Psoas muscle (tissue), 8 donors: ENCODE measurements around the gene PRMT7. TPM values are rescaled to one million over a fixed set of nuclear protein-coding genes. Genes with fewer than 3 reads are reported as not detected.

Source experiments
- ATAC-seq, 4 donors: fragments of 200-7000 bp; cut with Tn5 transposase; one replicate each; pipeline ENCODE4 v1.9.1; 2020; ENCODE audit warnings: moderate library complexity in 3 of 4, mild to moderate bottlenecking in 2 of 4
- DNase-seq, 2 donors: peaks; one replicate each; pipeline ENCODE4 v3.0.0-alpha.2; 2020
- H3K27ac ChIP-seq: fragments of 200-600 bp; one replicate; pipeline ENCODE4 v1.8.0; 2022
- H3K27me3 ChIP-seq, 3 donors: fragments of 200-600 bp in 1 of 3; one replicate each; pipeline versions ENCODE4 v1.6.1 to v1.8.0; 2013 to 2022; ENCODE audit warnings: low read length in 2 of 3, mild to moderate bottlenecking in 2 of 3, moderate library complexity in 1 of 3; ENCODE audit not compliant: insufficient read depth in 3 of 3
- H3K36me3 ChIP-seq, 2 donors: fragments of 200-600 bp in 1 of 2; one replicate each; pipeline versions ENCODE4 v1.6.1 to v1.8.0; 2013 to 2022; ENCODE audit warnings: low read depth in 1 of 2, mild to moderate bottlenecking in 1 of 2, moderate library complexity in 1 of 2; ENCODE audit not compliant: insufficient read depth in 1 of 2
- H3K4me1 ChIP-seq: fragments of 200-600 bp; one replicate; pipeline ENCODE4 v1.8.0; 2022
- H3K4me3 ChIP-seq: fragments of 200-600 bp; one replicate; pipeline ENCODE4 v1.8.0; 2022; ENCODE audit warnings: mild to moderate bottlenecking
- H3K9me3 ChIP-seq: fragments of 200-600 bp; one replicate; pipeline ENCODE4 v1.8.0; 2022
- CTCF ChIP-seq: fragments of 200-600 bp; IDR thresholded peaks from one replicate; pipeline ENCODE4 v1.8.0; 2022; ENCODE audit warnings: antibody characterized with exemption
- WGBS, 3 donors: extraction: QIAGEN DNeasy Blood & Tissue Kit; methylation state at CpG; one replicate each; pipeline versions ENCODE4 v1.1.6 to v1.1.7; 2013; 5-methylcytosine and 5-hydroxymethylcytosine counted together
- intact Hi-C, 2 donors: fragments of 100-400 bp; cut with DNase I; formaldehyde crosslinking; loops; one replicate each; pipeline versions ENCODE4 v1.11.0 to v1.14.2; 2022
- polyA plus RNA-seq, 3 donors: library from polyadenylated mRNA; stranded (reverse); fragments of 200-250 nt; gene quantifications; one replicate each; pipeline ENCODE4 v1.2.3, GENCODE V29; 2013
- total RNA-seq, 4 donors: library from RNA; stranded (reverse); fragmentation: NEBNext Ultra II Directional in 2 of 4; extraction: Animal tissue kit (Norgen Biotek cat#: 25700) in 2 of 4; gene quantifications; one replicate each; pipeline versions ENCODE4 v1.2.1 to v1.2.4, GENCODE V29; 2021 to 2023
- donor health status: healthy with polysubstance abuse.
- donor health status: DM: no; HTN: no; CAD: no; lungs with moderate emphysema.
- donor health status: Bipolar disorder and iron deficiency.
- donor health status: healthy.
- donor health status: DM: yes; HTN: yes; CAD: no.
- donor health status: DM: no; HTN: no; CAD: no.
- donor health status: DM: no; HTN: no; CAD: no.
- donor health status: DM: yes; HTN: yes; CAD: no.

PRMT7 gene
- total and polyA plus RNA-seq, 7 donors = 18.9 to 45.1 (median 26.0) TPM

GRCh38 chr16:68289202-68289601, 21.6 kb upstream of the PRMT7 start:
- intact Hi-C loops = no loop called here
- peak overlapping the region; percentile 91 for H3K27ac ChIP-seq
- ATAC-seq = no peak
- DNase-seq = no peak
- no peak for TF ChIP-seq CTCF
- WGBS, 3 donors = 93 to 96% (median 94%) methylated on average over 2 of the region's 2 CpGs
- H3K36me3 ChIP-seq = peaks cover 4 to 92% of the 10 kb centered on the region in 2 donors
- no peaks in the 10 kb centered on the region for H3K9me3 ChIP-seq
- H3K4me3 ChIP-seq = no peak overlapping the region
- no peaks in the 10 kb centered on the region for H3K27me3 ChIP-seq
- peaks cover 60% of the 10 kb centered on the region for H3K4me1 ChIP-seq

- 54 to 69% (median 64%) methylated on average over 4 of the region's 4 CpGs for WGBS, 3 donors
- peaks cover 56% of the 10 kb centered on the region for H3K4me1 ChIP-seq
- peaks cover 4 to 97% of the 10 kb centered on the region in 2 donors for H3K36me3 ChIP-seq
- H3K4me3 ChIP-seq = no peak overlapping the region
- H3K27ac ChIP-seq = peak overlapping the region; percentile 91
- no peaks in the 10 kb centered on the region for H3K9me3 ChIP-seq
- intact Hi-C loops = no loop called here
- H3K27me3 ChIP-seq = no peaks in the 10 kb centered on the region
- DNase-seq (no peak), ATAC-seq (no peak)
- no peak for TF ChIP-seq CTCF
Observed at GRCh38 chr16:68289621-68290329, 21.0 kb upstream of the PRMT7 start.

GRCh38 chr16:68290450-68290849, 20.4 kb upstream of the PRMT7 start:
- no peaks in the 10 kb centered on the region for H3K27me3 ChIP-seq
- no peak for DNase-seq
- no peak overlapping the region for H3K4me3 ChIP-seq
- ATAC-seq = no peak
- intact Hi-C loops = no loop called here
- H3K9me3 ChIP-seq = no peaks in the 10 kb centered on the region
- no peak for TF ChIP-seq CTCF
- 62 to 65% (median 64%) methylated on average over 5 to 6 of the region's 6 CpGs for WGBS, 3 donors
- peaks cover 4 to 97% of the 10 kb centered on the region in 2 donors for H3K36me3 ChIP-seq
- H3K4me1 ChIP-seq = peaks cover 49% of the 10 kb centered on the region
- H3K27ac ChIP-seq = peak overlapping the region; percentile 91

GRCh38 chr16:68291227-68291626, 19.6 kb upstream of the PRMT7 start:
- Histone ChIP-seq H3K4me1 (peaks cover 41% of the 10 kb centered on the region), H3K27ac (peak overlapping the region; percentile 91)
- 69 to 76% (median 73%) methylated on average over 4 of the region's 4 CpGs for WGBS, 3 donors

More at GRCh38 chr16:68291227-68291626, 19.6 kb upstream of the PRMT7 start:
- no peak for TF ChIP-seq CTCF
- Histone ChIP-seq H3K4me3 (no peak overlapping the region), H3K36me3 (peaks cover 4 to 99% of the 10 kb centered on the region in 2 donors), H3K9me3 (no peaks in the 10 kb centered on the region), H3K27me3 (no peaks in the 10 kb centered on the region)
- DNase-seq (no peak), ATAC-seq (no peak)
- intact Hi-C loops = no loop called here
